Activated naive CD4-positive, alpha-beta T cell treated with anti-CD3 and anti-CD28 coated beads for 36 hours (primary cell): ENCODE measurements around the gene DOC2A. TPM values are rescaled to one million over a fixed set of nuclear protein-coding genes. Genes with fewer than 3 reads are reported as not detected.

Source experiments
- CTCF ChIA-PET: fragments of 350-600 bp; sonication (Branson Sonifier 250); formaldehyde crosslinking; loops from one replicate; lab custom pipeline; 2021; ENCODE audit warnings: antibody characterized with exemption; lab: Charles Lee
- DNase-seq: peaks from one replicate; pipeline ENCODE4 v3.0.0-alpha.2; 2020
- H3K27ac Mint-ChIP-seq: one replicate; pipeline ENCODE4 v1.8.0; 2021; ENCODE audit warnings: mild to moderate bottlenecking, mixed read lengths
- H3K27me3 Mint-ChIP-seq: one replicate; pipeline ENCODE4 v1.8.0; 2021; ENCODE audit warnings: low read depth, mixed read lengths
- H3K36me3 Mint-ChIP-seq: one replicate; pipeline ENCODE4 v1.8.0; 2021; ENCODE audit warnings: low read depth, mixed read lengths
- H3K4me1 Mint-ChIP-seq: one replicate; pipeline ENCODE4 v1.8.0; 2021; ENCODE audit warnings: low read depth, mixed read lengths
- H3K4me3 Mint-ChIP-seq: one replicate; pipeline ENCODE4 v1.8.0; 2021; ENCODE audit warnings: mild to moderate bottlenecking, moderate library complexity, mixed read lengths
- H3K9me3 Mint-ChIP-seq: one replicate; pipeline ENCODE4 v1.8.0; 2021; ENCODE audit warnings: mixed read lengths
- intact Hi-C: fragments of 100-400 bp; cut with micrococcal nuclease; formaldehyde crosslinking; loops from one replicate; pipeline ENCODE4 v1.15.1; 2023
- total RNA-seq, 2 experiments: library from RNA; stranded (reverse); gene quantifications; one replicate each; pipeline ENCODE4 v1.2.3, GENCODE V29; 2021

DOC2A gene
- total RNA-seq, 2 experiments from 2014 or later: 0.64 to 0.86 TPM

GRCh38 chr16:29992344-29992967 is 18.4 kb downstream of the DOC2A start:
- Mint-ChIP-seq H3K27me3 (no peaks in the 10 kb centered on the region), H3K4me3 (peak overlapping the region; percentile 9), H3K4me1 (peaks cover 19% of the 10 kb centered on the region), H3K27ac (peak overlapping the region; percentile 63), H3K36me3 (peaks cover 33% of the 10 kb centered on the region), H3K9me3 (no peaks in the 10 kb centered on the region)
- CTCF ChIA-PET: interaction anchor here (1.3 to 2.1 kb wide), 2 partner anchors 14 to 39 kb away, joined by 5 read pairs; no protein-coding TSS in a partner anchor
- intact Hi-C loops: no loop called here
- no peak for DNase-seq

GRCh38 chr16:29991571-29991904 is 19.3 kb downstream of the DOC2A start:
- Mint-ChIP-seq H3K9me3 (no peaks in the 10 kb centered on the region), H3K36me3 (peaks cover 29% of the 10 kb centered on the region), H3K27ac (no peak overlapping the region), H3K27me3 (no peaks in the 10 kb centered on the region), H3K4me1 (peaks cover 15% of the 10 kb centered on the region), H3K4me3 (no peak overlapping the region)
- DNase-seq: no peak
- CTCF ChIA-PET: no interaction called here
- intact Hi-C loops: no loop called here

DNA sequence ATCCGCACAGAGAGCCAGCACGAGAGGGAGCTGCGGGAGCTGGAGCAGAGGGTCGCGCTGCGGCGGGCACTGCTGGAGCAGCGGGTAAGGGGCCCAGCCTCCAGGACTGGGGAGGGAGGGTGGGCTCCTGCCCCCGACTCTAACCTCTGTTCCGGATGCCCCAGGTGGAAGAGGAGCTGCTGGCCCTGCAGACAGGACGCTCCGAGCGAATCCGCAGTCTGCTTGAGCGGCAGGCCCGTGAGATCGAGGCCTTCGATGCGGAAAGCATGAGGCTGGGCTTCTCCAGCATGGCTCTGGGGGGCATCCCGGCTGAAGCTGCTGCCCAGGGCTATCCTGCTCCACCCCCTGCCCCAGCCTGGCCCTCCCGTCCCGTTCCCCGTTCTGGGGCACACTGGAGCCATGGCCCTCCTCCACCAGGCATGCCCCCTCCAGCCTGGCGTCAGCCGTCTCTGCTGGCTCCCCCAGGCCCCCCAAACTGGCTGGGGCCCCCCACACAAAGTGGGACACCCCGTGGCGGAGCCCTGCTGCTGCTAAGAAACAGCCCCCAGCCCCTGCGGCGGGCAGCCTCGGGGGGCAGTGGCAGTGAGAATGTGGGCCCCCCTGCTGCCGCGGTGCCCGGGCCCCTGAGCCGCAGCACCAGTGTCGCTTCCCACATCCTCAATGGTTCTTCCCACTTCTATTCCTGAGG is 19.8 kb downstream of the DOC2A start:
- no peaks in the 10 kb centered on the region for H3K9me3 Mint-ChIP-seq
- intact Hi-C loops: no loop called here
- H3K4me3 Mint-ChIP-seq: no peak overlapping the region
- DNase-seq: no peak
- CTCF ChIA-PET: no interaction called here
- no peak overlapping the region for H3K27ac Mint-ChIP-seq
- H3K4me1 Mint-ChIP-seq: peaks cover 15% of the 10 kb centered on the region
- no peaks in the 10 kb centered on the region for H3K27me3 Mint-ChIP-seq
- peaks cover 28% of the 10 kb centered on the region for H3K36me3 Mint-ChIP-seq

DNA sequence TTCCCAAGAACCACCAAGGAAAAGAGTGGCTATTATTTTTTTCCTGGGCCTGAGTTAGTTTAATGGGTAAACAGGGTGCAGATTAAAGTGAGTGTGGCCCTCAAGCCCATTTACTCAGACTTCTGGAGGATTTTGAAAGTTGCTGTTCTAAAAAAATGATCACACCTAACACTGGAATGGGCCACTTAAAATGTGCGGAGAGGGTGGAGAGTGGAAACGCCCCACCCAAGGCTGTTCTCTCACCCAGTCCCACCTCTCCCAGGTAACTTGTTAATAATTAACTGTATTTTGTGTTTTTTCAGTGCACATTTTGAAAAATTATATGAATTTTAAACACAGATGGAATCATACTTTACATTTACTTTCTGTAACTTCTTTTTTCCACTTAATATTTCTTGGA is 20.8 kb downstream of the DOC2A start:
- CTCF ChIA-PET: no interaction called here
- H3K27ac Mint-ChIP-seq: no peak overlapping the region
- peaks cover 13% of the 10 kb centered on the region for H3K4me1 Mint-ChIP-seq
- no peaks in the 10 kb centered on the region for H3K27me3 Mint-ChIP-seq
- intact Hi-C loops: no loop called here
- H3K4me3 Mint-ChIP-seq: no peak overlapping the region
- H3K36me3 Mint-ChIP-seq: peaks cover 26% of the 10 kb centered on the region
- DNase-seq: no peak
- no peaks in the 10 kb centered on the region for H3K9me3 Mint-ChIP-seq

GRCh38 chr16:29989111-29989858 is 21.5 kb downstream of the DOC2A start:
- no peak for DNase-seq
- no peaks in the 10 kb centered on the region for H3K27me3 Mint-ChIP-seq
- CTCF ChIA-PET: interaction anchor here (0.6 to 1.4 kb wide), 2 partner anchors 43 to 66 kb away, joined by 3 read pairs; no protein-coding TSS in a partner anchor
- no peaks in the 10 kb centered on the region for H3K9me3 Mint-ChIP-seq
- no peak overlapping the region for H3K4me3 Mint-ChIP-seq
- no peak overlapping the region for H3K27ac Mint-ChIP-seq
- intact Hi-C loops: no loop called here
- H3K36me3 Mint-ChIP-seq: peaks cover 24% of the 10 kb centered on the region
- peaks cover 5% of the 10 kb centered on the region for H3K4me1 Mint-ChIP-seq

DNA sequence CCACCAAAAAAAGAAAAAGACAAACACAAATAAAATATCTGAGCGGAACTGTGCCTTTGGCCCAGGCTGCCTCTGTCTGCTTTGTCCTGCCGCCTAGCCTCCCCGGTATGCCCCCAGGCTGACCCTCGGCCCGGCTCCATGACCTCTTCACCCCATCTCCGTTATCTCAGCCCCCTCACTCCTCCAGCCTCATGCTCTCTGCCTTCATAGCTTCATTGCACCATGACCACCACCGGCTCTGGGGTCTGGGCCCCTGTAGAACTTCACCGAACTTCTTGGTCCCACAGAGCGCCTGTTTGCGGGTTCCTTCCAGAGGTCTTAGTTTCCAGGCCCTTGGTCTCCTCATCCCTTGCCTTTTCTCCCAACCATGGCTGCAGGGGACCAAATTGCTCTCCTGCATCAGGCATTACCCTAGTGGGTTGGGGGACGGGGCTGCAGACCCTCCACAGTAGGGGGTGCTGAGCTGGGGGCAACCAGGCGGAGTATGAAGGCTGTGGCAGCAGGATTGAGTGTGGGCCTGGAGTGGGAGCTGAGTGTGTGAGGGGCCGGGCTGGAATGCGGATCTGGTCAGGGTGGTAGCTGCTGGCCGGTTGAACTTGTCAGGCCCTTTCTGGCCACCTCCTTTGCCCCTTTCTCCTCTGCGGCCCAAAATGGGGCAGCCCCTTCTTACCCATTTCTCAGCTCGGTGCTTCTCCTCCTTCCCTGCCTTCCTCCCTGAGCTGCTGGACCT is 22.3 kb downstream of the DOC2A start:
- no peak overlapping the region for H3K4me3 Mint-ChIP-seq
- no peaks in the 10 kb centered on the region for H3K9me3 Mint-ChIP-seq
- CTCF ChIA-PET: interaction anchor here (1.1 to 1.4 kb wide), 2 partner anchors 44 to 140 kb away, joined by 3 read pairs; no protein-coding TSS in a partner anchor
- H3K4me1 Mint-ChIP-seq: no peaks in the 10 kb centered on the region
- H3K27ac Mint-ChIP-seq: no peak overlapping the region
- no peak for DNase-seq
- peaks cover 20% of the 10 kb centered on the region for H3K36me3 Mint-ChIP-seq
- H3K27me3 Mint-ChIP-seq: no peaks in the 10 kb centered on the region
- intact Hi-C loops: no loop called here

GRCh38 chr16:29987371-29988085 is 23.3 kb downstream of the DOC2A start:
- Mint-ChIP-seq H3K36me3 (peaks cover 19% of the 10 kb centered on the region), H3K9me3 (no peaks in the 10 kb centered on the region), H3K4me3 (no peak overlapping the region), H3K27ac (no peak overlapping the region), H3K4me1 (no peaks in the 10 kb centered on the region), H3K27me3 (no peaks in the 10 kb centered on the region)
- CTCF ChIA-PET: interaction anchor here (1.1 kb wide), 1 partner anchor 139 kb away, joined by 3 read pairs; no protein-coding TSS in a partner anchor
- intact Hi-C loops: no loop called here
- no peak for DNase-seq

- no peak overlapping the region for H3K4me3 Mint-ChIP-seq
- no peaks in the 10 kb centered on the region for H3K9me3 Mint-ChIP-seq
- CTCF ChIA-PET: no interaction called here
- H3K27ac Mint-ChIP-seq: no peak overlapping the region
- H3K27me3 Mint-ChIP-seq: no peaks in the 10 kb centered on the region
- H3K36me3 Mint-ChIP-seq: peaks cover 23% of the 10 kb centered on the region
- no peaks in the 10 kb centered on the region for H3K4me1 Mint-ChIP-seq
- intact Hi-C loops: no loop called here
- DNase-seq: no peak
These were observed 23.9 kb downstream of the DOC2A start for GRCh38 chr16:29986931-29987330.

- CTCF ChIA-PET: interaction anchor here (0.6 to 0.7 kb wide), 2 partner anchors 86 to 123 kb away, joined by 3 read pairs; partner anchors contain the start of gene CDIPT
- intact Hi-C loops: no loop called here
- no peaks in the 10 kb centered on the region for H3K9me3 Mint-ChIP-seq
- no peak overlapping the region for H3K4me3 Mint-ChIP-seq
- H3K4me1 Mint-ChIP-seq: no peaks in the 10 kb centered on the region
- no peaks in the 10 kb centered on the region for H3K27me3 Mint-ChIP-seq
- H3K36me3 Mint-ChIP-seq: peaks cover 23% of the 10 kb centered on the region
- no peak for DNase-seq
- no peak overlapping the region for H3K27ac Mint-ChIP-seq
These were observed 24.6 kb downstream of the DOC2A start for GRCh38 chr16:29986231-29986630.

DNA sequence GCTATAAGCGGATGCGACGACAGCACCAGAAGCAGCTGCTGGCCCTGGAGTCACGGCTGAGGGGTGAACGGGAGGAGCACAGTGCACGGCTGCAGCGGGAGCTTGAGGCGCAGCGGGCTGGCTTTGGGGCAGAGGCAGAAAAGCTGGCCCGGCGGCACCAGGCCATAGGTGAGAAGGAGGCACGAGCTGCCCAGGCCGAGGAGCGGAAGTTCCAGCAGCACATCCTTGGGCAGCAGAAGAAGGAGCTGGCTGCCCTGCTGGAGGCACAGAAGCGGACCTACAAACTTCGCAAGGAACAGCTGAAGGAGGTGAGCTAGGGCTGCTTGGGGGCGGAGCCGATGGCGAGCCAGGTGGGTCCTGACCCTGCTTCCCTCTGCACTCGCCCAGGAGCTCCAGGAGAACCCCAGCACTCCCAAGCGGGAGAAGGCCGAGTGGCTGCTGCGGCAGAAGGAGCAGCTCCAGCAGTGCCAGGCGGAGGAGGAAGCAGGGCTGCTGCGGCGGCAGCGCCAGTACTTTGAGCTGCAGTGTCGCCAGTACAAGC is 25.5 kb downstream of the DOC2A start:
- intact Hi-C loops: no loop called here
- Mint-ChIP-seq H3K27ac (no peak overlapping the region), H3K4me3 (no peak overlapping the region), H3K27me3 (no peaks in the 10 kb centered on the region), H3K9me3 (no peaks in the 10 kb centered on the region), H3K36me3 (peaks cover 22% of the 10 kb centered on the region), H3K4me1 (no peaks in the 10 kb centered on the region)
- CTCF ChIA-PET: interaction anchor here (0.6 to 0.8 kb wide), 3 partner anchors 85 to 137 kb away, joined by 3 read pairs; partner anchors contain the start of gene CDIPT
- DNase-seq: no peak

- Mint-ChIP-seq H3K27ac (no peak overlapping the region), H3K9me3 (no peaks in the 10 kb centered on the region)
- CTCF ChIA-PET: no interaction called here
These were observed 26.1 kb downstream of the DOC2A start for GRCh38 chr16:29984764-29985147.

More at GRCh38 chr16:29984764-29985147, 26.1 kb downstream of the DOC2A start:
- intact Hi-C loops: no loop called here
- no peaks in the 10 kb centered on the region for H3K4me1 Mint-ChIP-seq
- no peaks in the 10 kb centered on the region for H3K27me3 Mint-ChIP-seq
- no peak for DNase-seq
- no peak overlapping the region for H3K4me3 Mint-ChIP-seq
- peaks cover 24% of the 10 kb centered on the region for H3K36me3 Mint-ChIP-seq
